HepG2 (cell line): ENCODE results near the gene ITGA6. TPM values are rescaled to one million over a fixed set of nuclear protein-coding genes. Genes with fewer than 3 reads are reported as not detected.

Experiments
- ATAC-seq: fragments of 200-7000 bp; cut with Tn5 transposase; 3 replicates; pipeline ENCODE4 v1.9.1; 2020; ENCODE audit warnings: mild to moderate bottlenecking, moderate library complexity
- BruUV-seq: library from RNA; stranded (reverse); fragments of 400-500 nt; replicated peaks from 2 replicates; lab custom pipeline; 2021; lab: Mats Ljungman, UMichigan
- CTCF ChIA-PET: fragments of 300-600 bp; formaldehyde crosslinking; extraction: SDS; loops from one replicate; lab custom pipeline; 2021; ENCODE audit warnings: low total read pairs, inconsistent platforms, low intra/inter-chr PET ratio; lab: Yijun Ruan, JAX
- POLR2A ChIA-PET: fragments of 350-600 bp; sonication (Branson Sonifier 250); formaldehyde crosslinking; loops from one replicate; lab custom pipeline; 2020; ENCODE audit warnings: antibody characterized with exemption, inconsistent platforms; lab: Yijun Ruan, JAX
- DNase-seq: peaks from one replicate; pipeline ENCODE4 v3.0.0-alpha.2; 2015; ENCODE audit warnings: low spot score
- FAIRE-seq: peaks from 3 replicates; lab custom pipeline; 2011; peaks lifted over from hg19 to GRCh38; lab: Jason Lieb, UNC
- H2AFZ ChIP-seq: one replicate; pipeline ENCODE4 v1.6.1; 2011; ENCODE audit warnings: low read length, inconsistent platforms
- H3K27ac ChIP-seq: fragments of 300-600 bp; 3 replicates; pipeline ENCODE4 v1.8.0; 2011; ENCODE audit warnings: mixed run types, mild to moderate bottlenecking, mixed read lengths, low read length, inconsistent platforms; ENCODE audit not compliant: insufficient read depth; ENCODE audit errors: extremely low read length
- H3K27me3 ChIP-seq, 2 experiments: fragments of 200-600 bp in 1 of 2; 2 replicates in 1 of 2; 3 replicates in 1 of 2; pipeline versions ENCODE4 v1.6.0 to v1.8.0; 2011; ENCODE audit warnings: low read length in 2 of 2, mild to moderate bottlenecking in 2 of 2, moderate library complexity in 2 of 2, inconsistent platforms in 1 of 2; ENCODE audit not compliant: insufficient read depth in 2 of 2, control insufficient read depth in 1 of 2
- H3K36me3 ChIP-seq, 2 experiments: fragments of 200-600 bp in 1 of 2; replicated peaks in 1 of 2; 2 replicates in 1 of 2; 3 replicates in 1 of 2; pipeline versions ENCODE4 v1.5.1 to v1.8.0; 2011; ENCODE audit warnings: low read length in 2 of 2, inconsistent platforms in 1 of 2; ENCODE audit not compliant: insufficient read depth in 2 of 2, control insufficient read depth in 1 of 2
- H3K4me1 ChIP-seq: 2 replicates; pipeline ENCODE4 v1.5.1; 2012; ENCODE audit warnings: low read length, inconsistent platforms; ENCODE audit not compliant: insufficient read depth
- H3K4me2 ChIP-seq: 2 replicates; pipeline ENCODE4 v1.6.0; 2011; ENCODE audit warnings: low read depth, low read length, inconsistent platforms
- H3K4me3 ChIP-seq, 3 experiments: fragments of 200-600 bp in 1 of 3; sonication (generic), shearing (Covaris generic) in 1 of 3; replicated peaks in 1 of 3; 2 replicates each; pipeline ENCODE4 v1.5.1; 2011 to 2016; ENCODE audit warnings: low read length in 3 of 3, inconsistent platforms in 2 of 3, low read depth in 2 of 3, mild to moderate bottlenecking in 2 of 3, control low read depth in 1 of 3, mixed read lengths in 1 of 3; ENCODE audit not compliant: insufficient read depth in 1 of 3
- H3K79me2 ChIP-seq: one replicate; pipeline ENCODE4 v1.6.1; 2011; ENCODE audit warnings: low read length, inconsistent platforms; ENCODE audit not compliant: insufficient read depth
- H3K9ac ChIP-seq: 2 replicates; pipeline ENCODE4 v1.6.0; 2011; ENCODE audit warnings: mild to moderate bottlenecking, low read depth, low read length, inconsistent platforms; ENCODE audit not compliant: insufficient read depth
- H3K9me3 ChIP-seq: 2 replicates; pipeline ENCODE4 v1.5.1; 2012; ENCODE audit warnings: mild to moderate bottlenecking, low read length
- H4K20me1 ChIP-seq: 2 replicates; pipeline ENCODE4 v1.6.0; 2011; ENCODE audit warnings: inconsistent platforms, mild to moderate bottlenecking, low read length, moderate library complexity; ENCODE audit not compliant: insufficient read depth
- CBX2 ChIP-seq, 2 experiments: fragments of 200-600 bp in 1 of 2; sonication (generic); formaldehyde crosslinking in 1 of 2; IDR thresholded peaks; 2 replicates each; pipeline versions ENCODE4 v1.7.0 to v1.8.1; 2018 to 2022; ENCODE audit warnings: low read depth in 2 of 2, low read length in 1 of 2, mild to moderate bottlenecking in 1 of 2, missing genetic modification reagents in 1 of 2
- DNMT1 ChIP-seq: sonication (generic); formaldehyde crosslinking; IDR thresholded peaks from 2 replicates; pipeline ENCODE4 v1.5.1; 2020; ENCODE audit warnings: mild to moderate bottlenecking, missing genetic modification reagents
- FOXM1 ChIP-seq: sonication (generic); formaldehyde crosslinking; IDR thresholded peaks from 2 replicates; pipeline ENCODE4 v1.5.0; 2020; ENCODE audit warnings: missing genetic modification reagents
- GABPA ChIP-seq, 2 experiments: IDR thresholded peaks; 2 replicates each; pipeline ENCODE4 v1.6.1; 2011 to 2016; ENCODE audit warnings: low read depth in 2 of 2, low read length in 1 of 2, missing biosample characterization in 1 of 2, missing genetic modification characterization in 1 of 2
- IKZF5 ChIP-seq: IDR thresholded peaks from 2 replicates; pipeline ENCODE4 v1.6.1; 2018; ENCODE audit warnings: missing genetic modification reagents, mild to moderate bottlenecking, missing compliant biosample characterization
- NAIF1 ChIP-seq: sonication (generic); formaldehyde crosslinking; IDR thresholded peaks from 2 replicates; pipeline ENCODE4 v1.5.0; 2020; ENCODE audit warnings: mild to moderate bottlenecking, missing genetic modification reagents, borderline replicate concordance
- REL ChIP-seq: sonication (generic); formaldehyde crosslinking; conservative IDR thresholded peaks from 2 replicates; pipeline ENCODE4 v1.8.0; 2022; ENCODE audit warnings: mild to moderate bottlenecking, missing genetic modification reagents, moderate library complexity
- ZFP91 ChIP-seq: sonication (generic); formaldehyde crosslinking; IDR thresholded peaks from 2 replicates; pipeline ENCODE4 v1.9.0; 2022; ENCODE audit warnings: missing genetic modification reagents, mild to moderate bottlenecking, borderline replicate concordance
- ZNF383 ChIP-seq: sonication (generic); formaldehyde crosslinking; IDR thresholded peaks from 2 replicates; pipeline ENCODE4 v1.4.0; 2020; ENCODE audit warnings: missing genetic modification reagents, mild to moderate bottlenecking, borderline replicate concordance
- ZNF775 ChIP-seq: sonication (generic); formaldehyde crosslinking; IDR thresholded peaks from 2 replicates; pipeline ENCODE4 v1.4.0; 2020; ENCODE audit warnings: missing genetic modification reagents, mild to moderate bottlenecking, moderate library complexity, borderline replicate concordance
- WGBS: methylation state at CpG from one replicate; pipeline ENCODE4 v1.1.6; 2017; ENCODE audit warnings: low lambda C conversion rate; 5-methylcytosine and 5-hydroxymethylcytosine counted together
- in situ Hi-C: cut with HindIII; loops from 2 replicates; pipeline ENCODE4 v1.10.0; 2017; ENCODE audit warnings: low pct_unique_long_range_greater_than_20kb; ENCODE audit not compliant: extremely low pct_ligation_motif_present
- intact Hi-C: fragments of 100-400 bp; cut with micrococcal nuclease; formaldehyde crosslinking; loops from one replicate; pipeline ENCODE4 v1.10.0; 2022; ENCODE audit not compliant: unreplicated experiment
- polyA plus RNA-seq, 8 experiments: library from polyadenylated mRNA; depleted of rRNA in 3 of 8; stranded (reverse) in 7 of 8; unstranded in 1 of 8; fragments of >200 nt; fragmentation: Illumina TruSeq in 4 of 8; extraction: Trizol in 4 of 8; gene quantifications; 2 replicates each; pipeline versions ENCODE4 v1.2.1 to v1.2.3, GENCODE V29; 2011 to 2016; ENCODE audit warnings: low read depth in 4 of 8, missing spikeins in 1 of 8, mixed read lengths in 1 of 8; ENCODE audit not compliant: insufficient read depth in 1 of 8
- total RNA-seq, 5 experiments: library from RNA; depleted of rRNA; stranded (reverse); fragments of >200 nt; fragmentation: Illumina TruSeq; extraction: Trizol; gene quantifications; 2 replicates each; pipeline ENCODE4 v1.2.3, GENCODE V29; 2016; ENCODE audit warnings: low read depth in 1 of 5
- TF ChIP-seq, protein P1 (sequence below): sonication (generic); formaldehyde crosslinking; IDR thresholded peaks from 2 replicates; pipeline ENCODE4 v1.4.0; 2020; ENCODE audit warnings: missing genetic modification reagents
- TF ChIP-seq, protein P2 (sequence below): IDR thresholded peaks from 2 replicates; pipeline ENCODE4 v1.6.1; 2016; ENCODE audit warnings: low read depth, borderline replicate concordance
- TF ChIP-seq, protein P3 (sequence below): sonication (generic); formaldehyde crosslinking; IDR thresholded peaks from 2 replicates; pipeline ENCODE4; 2020; ENCODE audit warnings: missing genetic modification reagents, mild to moderate bottlenecking, borderline replicate concordance

Gene ITGA6
- total and polyA plus RNA-seq, 2 of the 13 experiments (the other 11 are each of a cell fraction or from before 2014, with no cell fraction given) = 24.0 to 92.5 TPM

DNA sequence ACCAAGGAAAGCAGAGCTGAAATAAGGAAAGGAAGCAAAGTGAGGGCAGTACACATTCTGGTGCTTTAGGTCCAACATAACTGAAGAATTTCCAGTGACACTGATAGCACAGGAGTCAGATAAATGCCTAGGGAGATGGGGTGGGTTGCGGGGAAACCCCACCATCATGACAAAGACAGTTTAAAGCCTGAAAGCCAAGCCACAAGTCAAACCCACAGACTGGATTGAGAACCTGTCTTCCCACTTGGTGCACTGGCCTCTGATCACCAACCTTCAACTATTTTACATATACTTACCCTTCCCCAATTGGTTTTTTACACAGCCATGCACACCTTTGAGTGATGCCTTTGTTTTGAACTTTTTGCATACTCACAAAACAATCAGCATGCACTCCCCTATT lies 106.3 kb downstream of the ITGA6 start (continued):
- TF ChIP-seq CBX2 (IDR thresholded peaks at IDR 0.05; ENCODE audit: low read depth, low read length) = no peak
- no peak for TF ChIP-seq CBX2 (CRISPR knock-in tag; IDR thresholded peaks at IDR 0.05; ENCODE audit: low read depth)
- no peak for TF ChIP-seq REL

- FAIRE-seq (no peak), ATAC-seq (no peak), DNase-seq (no peak)
- no TSS peak for BruUV-seq
- 30% methylated on average over 3 of the region's 3 CpGs for WGBS
- H3K27me3 ChIP-seq = no peaks in the 10 kb centered on the region
- H3K36me3 ChIP-seq = no peaks in the 10 kb centered on the region
- in situ Hi-C loops (no loop called here), intact Hi-C loops (no loop called here)
- peaks cover 12% of the 10 kb centered on the region for H3K9me3 ChIP-seq
- POLR2A ChIA-PET = no interaction called here
- H3K27ac ChIP-seq = no peak overlapping the region
- no peaks in the 10 kb centered on the region for H4K20me1 ChIP-seq
- H3K4me2 ChIP-seq = no peak overlapping the region
- TF ChIP-seq ZFP91 (CRISPR knock-in tag) (no peak), GABPA (IDR thresholded peaks at IDR 0.05; ENCODE audit: low read depth, low read length) (no peak), GABPA (CRISPR knock-in tag; IDR thresholded peaks at IDR 0.05; ENCODE audit: low read depth) (no peak), ZNF383 (CRISPR knock-in tag) (no peak), IKZF5 (CRISPR knock-in tag) (no peak), DNMT1 (CRISPR knock-in tag) (no peak), FOXM1 (no peak), NAIF1 (no peak), ZNF775 (CRISPR knock-in tag) (no peak)
- TF ChIP-seq, protein P1, sequence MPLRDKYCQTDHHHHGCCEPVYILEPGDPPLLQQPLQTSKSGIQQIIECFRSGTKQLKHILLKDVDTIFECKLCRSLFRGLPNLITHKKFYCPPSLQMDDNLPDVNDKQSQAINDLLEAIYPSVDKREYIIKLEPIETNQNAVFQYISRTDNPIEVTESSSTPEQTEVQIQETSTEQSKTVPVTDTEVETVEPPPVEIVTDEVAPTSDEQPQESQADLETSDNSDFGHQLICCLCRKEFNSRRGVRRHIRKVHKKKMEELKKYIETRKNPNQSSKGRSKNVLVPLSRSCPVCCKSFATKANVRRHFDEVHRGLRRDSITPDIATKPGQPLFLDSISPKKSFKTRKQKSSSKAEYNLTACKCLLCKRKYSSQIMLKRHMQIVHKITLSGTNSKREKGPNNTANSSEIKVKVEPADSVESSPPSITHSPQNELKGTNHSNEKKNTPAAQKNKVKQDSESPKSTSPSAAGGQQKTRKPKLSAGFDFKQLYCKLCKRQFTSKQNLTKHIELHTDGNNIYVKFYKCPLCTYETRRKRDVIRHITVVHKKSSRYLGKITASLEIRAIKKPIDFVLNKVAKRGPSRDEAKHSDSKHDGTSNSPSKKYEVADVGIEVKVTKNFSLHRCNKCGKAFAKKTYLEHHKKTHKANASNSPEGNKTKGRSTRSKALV (CRISPR knock-in tag) = no peak
- TF ChIP-seq, protein P2, sequence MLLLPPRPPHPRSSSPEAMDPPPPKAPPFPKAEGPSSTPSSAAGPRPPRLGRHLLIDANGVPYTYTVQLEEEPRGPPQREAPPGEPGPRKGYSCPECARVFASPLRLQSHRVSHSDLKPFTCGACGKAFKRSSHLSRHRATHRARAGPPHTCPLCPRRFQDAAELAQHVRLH (CRISPR knock-in tag) = no peak
- TF ChIP-seq, protein P3, sequence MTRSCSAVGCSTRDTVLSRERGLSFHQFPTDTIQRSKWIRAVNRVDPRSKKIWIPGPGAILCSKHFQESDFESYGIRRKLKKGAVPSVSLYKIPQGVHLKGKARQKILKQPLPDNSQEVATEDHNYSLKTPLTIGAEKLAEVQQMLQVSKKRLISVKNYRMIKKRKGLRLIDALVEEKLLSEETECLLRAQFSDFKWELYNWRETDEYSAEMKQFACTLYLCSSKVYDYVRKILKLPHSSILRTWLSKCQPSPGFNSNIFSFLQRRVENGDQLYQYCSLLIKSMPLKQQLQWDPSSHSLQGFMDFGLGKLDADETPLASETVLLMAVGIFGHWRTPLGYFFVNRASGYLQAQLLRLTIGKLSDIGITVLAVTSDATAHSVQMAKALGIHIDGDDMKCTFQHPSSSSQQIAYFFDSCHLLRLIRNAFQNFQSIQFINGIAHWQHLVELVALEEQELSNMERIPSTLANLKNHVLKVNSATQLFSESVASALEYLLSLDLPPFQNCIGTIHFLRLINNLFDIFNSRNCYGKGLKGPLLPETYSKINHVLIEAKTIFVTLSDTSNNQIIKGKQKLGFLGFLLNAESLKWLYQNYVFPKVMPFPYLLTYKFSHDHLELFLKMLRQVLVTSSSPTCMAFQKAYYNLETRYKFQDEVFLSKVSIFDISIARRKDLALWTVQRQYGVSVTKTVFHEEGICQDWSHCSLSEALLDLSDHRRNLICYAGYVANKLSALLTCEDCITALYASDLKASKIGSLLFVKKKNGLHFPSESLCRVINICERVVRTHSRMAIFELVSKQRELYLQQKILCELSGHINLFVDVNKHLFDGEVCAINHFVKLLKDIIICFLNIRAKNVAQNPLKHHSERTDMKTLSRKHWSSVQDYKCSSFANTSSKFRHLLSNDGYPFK (CRISPR knock-in tag) = no peak
- H3K4me3 ChIP-seq = no peak overlapping the region
- CTCF ChIA-PET = no interaction called here
- H3K79me2 ChIP-seq = no peaks in the 10 kb centered on the region
- H3K9ac ChIP-seq = no peak overlapping the region
- H2AFZ ChIP-seq = no peak overlapping the region
- H3K4me1 ChIP-seq = no peaks in the 10 kb centered on the region
Observed at GRCh38 chr2:172535119-172535518, 107.7 kb downstream of the ITGA6 start.
